Pancreas (tissue), 10 donors: ENCODE measurements around the gene KAZN. TPM values are rescaled to one million over a fixed set of nuclear protein-coding genes. Genes with fewer than 3 reads are reported as not detected.
A peak's percentile ranks its signal among the peaks of the same experiment; 100 is the strongest.

ENCODE experiments used
- ATAC-seq, 4 donors: fragments of 200-7000 bp; cut with Tn5 transposase; one replicate each; pipeline versions ENCODE4 v1.8.0 to v1.9.1; 2020; ENCODE audit warnings: mild to moderate bottlenecking in 4 of 4, moderate library complexity in 4 of 4
- DNase-seq, 6 donors: peaks; one replicate each; pipeline ENCODE4 v3.0.0-alpha.2; 2020
- FAIRE-seq: peaks from 2 replicates; lab custom pipeline; 2012; peaks lifted over from hg19 to GRCh38; lab: Jason Lieb, UNC
- H3K27ac ChIP-seq, 4 donors: fragments of 200-600 bp; sonication (generic); 1 replicate in 3 of 4; 2 replicates in 1 of 4; pipeline versions ENCODE4 v1.5.0 to v1.8.0; 2020
- H3K27me3 ChIP-seq, 4 donors: fragments of 200-600 bp; one replicate each; pipeline ENCODE4 v1.8.0; 2021
- H3K36me3 ChIP-seq, 3 donors: fragments of 200-600 bp; sonication (generic) in 1 of 3; one replicate each; pipeline versions ENCODE4 v1.5.0 to v1.8.0; 2020 to 2021
- H3K4me1 ChIP-seq, 3 donors: fragments of 200-600 bp; one replicate each; pipeline ENCODE4 v1.8.0; 2021
- H3K4me3 ChIP-seq, 4 donors: fragments of 200-600 bp; sonication (generic) in 2 of 4; one replicate each; pipeline versions ENCODE4 v1.5.0 to v1.8.0; 2020 to 2021
- H3K9me3 ChIP-seq, 4 donors: fragments of 200-600 bp; one replicate each; pipeline ENCODE4 v1.8.0; 2021
- CTCF ChIP-seq, 4 donors: fragments of 200-600 bp; sonication (generic) in 3 of 4; IDR thresholded peaks; one replicate each; pipeline versions ENCODE4 v1.5.0 to v1.8.0; 2021; ENCODE audit warnings: antibody characterized with exemption in 4 of 4
- WGBS, 2 donors: extraction: QIAGEN DNeasy Blood & Tissue Kit; methylation state at CpG; one replicate each; pipeline ENCODE4 v1.1.7; 2013; 5-methylcytosine and 5-hydroxymethylcytosine counted together
- intact Hi-C, 3 donors: fragments of 100-400 bp; cut with DNase I; formaldehyde crosslinking; loops; one replicate each; pipeline versions ENCODE4 v1.11.1 to v1.14.2; 2022
- polyA plus RNA-seq, 2 donors: library from polyadenylated mRNA; stranded (reverse); fragments of 200-250 nt; gene quantifications; one replicate each; pipeline ENCODE4 v1.2.3, GENCODE V29; 2013
- total RNA-seq, 6 donors: library from RNA; stranded (reverse); fragmentation: NEBNext Ultra II Directional in 4 of 6; extraction: Animal tissue kit (Norgen Biotek cat#: 25700) in 4 of 6; gene quantifications; one replicate each; pipeline versions ENCODE4 v1.2.1 to v1.2.4, GENCODE V29; 2021 to 2023
- donor health status: healthy with polysubstance abuse.
- donor health status: DM: no; HTN: no; CAD: no; lungs with moderate emphysema.
- donor health status: DM: no; HTN: no; CAD: no.
- donor health status: control.
- donor health status: control.
- donor health status: Bipolar disorder and iron deficiency.
- donor health status: DM: yes; HTN: yes; CAD: no.
- donor health status: DM: no; HTN: no; CAD: no.
- donor health status: DM: no; HTN: no; CAD: no.
- donor health status: DM: yes; HTN: yes; CAD: no.

KAZN gene
- total and polyA plus RNA-seq, 8 donors: 2.4 to 6.0 (median 4.1) TPM

GRCh38 chr1:14781811-14782210 is 183.3 kb downstream of the KAZN start:
- DNase-seq: no peak
- intact Hi-C loops: no loop called here
- Histone ChIP-seq H3K27me3 (no peaks in the 10 kb centered on the region), H3K4me3 (no peak overlapping the region), H3K27ac (no peak overlapping the region), H3K9me3 (no peaks in the 10 kb centered on the region), H3K4me1 (peaks cover 0 to 2% (median 0%) of the 10 kb centered on the region in 3 donors), H3K36me3 (no peaks in the 10 kb centered on the region)
- ATAC-seq: no peak
- 82 to 92% methylated on average over 5 of the region's 5 CpGs for WGBS, 2 donors
- FAIRE-seq: no peak
- no peak for TF ChIP-seq CTCF (IDR thresholded peaks at IDR 0.05)

GRCh38 chr1:14782741-14783591 is 184.5 kb downstream of the KAZN start:
- no peak for FAIRE-seq
- TF ChIP-seq CTCF (IDR thresholded peaks at IDR 0.05): no peak
- no peak for DNase-seq
- intact Hi-C loops: no loop called here
- no peaks in the 10 kb centered on the region for H3K36me3 ChIP-seq
- no peak overlapping the region for H3K4me3 ChIP-seq
- H3K27ac ChIP-seq: no peak overlapping the region
- 67 to 72% methylated on average over 8 of the region's 8 CpGs for WGBS, 2 donors
- ATAC-seq: no peak
- H3K4me1 ChIP-seq: peaks cover 0 to 10% (median 0%) of the 10 kb centered on the region in 3 donors
- H3K27me3 ChIP-seq: no peaks in the 10 kb centered on the region
- H3K9me3 ChIP-seq: no peaks in the 10 kb centered on the region

GRCh38 chr1:14783592-14783886 is 185.1 kb downstream of the KAZN start:
- Histone ChIP-seq H3K4me1 (peaks cover 0 to 10% (median 0%) of the 10 kb centered on the region in 3 donors), H3K36me3 (no peaks in the 10 kb centered on the region), H3K27me3 (no peaks in the 10 kb centered on the region), H3K4me3 (no peak overlapping the region), H3K27ac (no peak overlapping the region), H3K9me3 (no peaks in the 10 kb centered on the region)
- intact Hi-C loops: no loop called here
- DNase-seq (no peak), ATAC-seq (no peak), FAIRE-seq (no peak)
- 83 to 84% methylated on average over 7 of the region's 7 CpGs for WGBS, 2 donors
- TF ChIP-seq CTCF (IDR thresholded peaks at IDR 0.05): no peak

- FAIRE-seq (no peak), ATAC-seq (no peak), DNase-seq (no peak)
- H3K36me3 ChIP-seq: no peaks in the 10 kb centered on the region
- no peaks in the 10 kb centered on the region for H3K27me3 ChIP-seq
- no peaks in the 10 kb centered on the region for H3K9me3 ChIP-seq
- no peak for TF ChIP-seq CTCF (IDR thresholded peaks at IDR 0.05)
- WGBS, 2 donors: 80 to 86% methylated on average over 16 of the region's 16 CpGs
- no peak overlapping the region for H3K4me3 ChIP-seq
- H3K27ac ChIP-seq: peak overlapping the region in 3 of 4 donors; percentile 15 to 50 (median 39)
- H3K4me1 ChIP-seq: peaks cover 0 to 10% (median 0%) of the 10 kb centered on the region in 3 donors
- intact Hi-C loops: no loop called here
These were observed 186.6 kb downstream of the KAZN start for GRCh38 chr1:14784790-14785773.
